K562 (cell line): ENCODE measurements around the gene ZFP42. TPM values are rescaled to one million over a fixed set of nuclear protein-coding genes. Genes with fewer than 3 reads are reported as not detected.

Experiments
- ATAC-seq: fragments of 200-7000 bp; cut with Tn5 transposase; 3 replicates; pipeline ENCODE4 v1.9.1; 2020; ENCODE audit warnings: moderate library complexity
- BruUV-seq: library from RNA; stranded (reverse); fragments of 400-500 nt; replicated peaks from 2 replicates; lab custom pipeline; 2021; lab: Mats Ljungman, UMichigan
- CTCF ChIA-PET: fragments of 300-600 bp; formaldehyde crosslinking; extraction: SDS; loops from one replicate; lab custom pipeline; 2021; ENCODE audit warnings: low intra/inter-chr PET ratio; lab: Yijun Ruan, JAX
- POLR2A ChIA-PET: fragments of 300-600, 350-650 bp; sonication (Branson Sonifier 250); formaldehyde crosslinking; extraction: SDS; loops from one replicate; lab custom pipeline; 2021; ENCODE audit warnings: antibody characterized with exemption, inconsistent platforms; lab: Yijun Ruan, JAX
- DNase-seq, 4 experiments: peaks; one replicate each; pipeline versions ENCODE4 v3.0.0 to v3.0.0-alpha.2; 2011 to 2018; ENCODE audit warnings: low spot score in 3 of 4, mixed read lengths in 3 of 4; ENCODE audit errors: extremely low read depth in 1 of 4
- FAIRE-seq: peaks from 2 replicates; lab custom pipeline; 2011; peaks lifted over from hg19 to GRCh38; lab: Jason Lieb, UNC
- H2AFZ ChIP-seq: 2 replicates; pipeline ENCODE4 v1.6.0; 2011; ENCODE audit warnings: low read depth, low read length, control low read depth, inconsistent platforms
- H3K27ac ChIP-seq: fragments of 200-600 bp; 3 replicates; pipeline ENCODE4 v1.8.0; 2011; ENCODE audit warnings: low read depth, mild to moderate bottlenecking, control low read depth, inconsistent platforms, low read length, moderate library complexity, mixed read lengths; ENCODE audit errors: extremely low read depth
- H3K27me3 ChIP-seq, 2 experiments: fragments of 300-600 bp in 1 of 2; 2 replicates in 1 of 2; 3 replicates in 1 of 2; pipeline versions ENCODE4 v1.6.0 to v1.8.0; 2011; ENCODE audit warnings: inconsistent platforms in 2 of 2, low read length in 2 of 2, mild to moderate bottlenecking in 1 of 2, mixed read lengths in 1 of 2, moderate library complexity in 1 of 2; ENCODE audit not compliant: control insufficient read depth in 2 of 2, insufficient read depth in 2 of 2
- H3K36me3 ChIP-seq: fragments of 300-600 bp; 3 replicates; pipeline ENCODE4 v1.8.0; 2011; ENCODE audit warnings: mild to moderate bottlenecking, low read length, inconsistent platforms; ENCODE audit not compliant: control insufficient read depth, insufficient read depth
- H3K4me1 ChIP-seq, 2 experiments: fragments of 200-600 bp in 1 of 2; replicated peaks in 1 of 2; 2 replicates in 1 of 2; 3 replicates in 1 of 2; pipeline versions ENCODE4 v1.5.1 to v1.8.0; 2011; ENCODE audit warnings: inconsistent platforms in 2 of 2, low read length in 2 of 2, mild to moderate bottlenecking in 1 of 2, mixed read lengths in 1 of 2, moderate library complexity in 1 of 2; ENCODE audit not compliant: control insufficient read depth in 2 of 2, insufficient read depth in 2 of 2
- H3K4me2 ChIP-seq: 2 replicates; pipeline ENCODE4 v1.6.1; 2011; ENCODE audit warnings: low read length, control low read depth, inconsistent platforms, mixed read lengths; ENCODE audit not compliant: insufficient read depth
- H3K4me3 ChIP-seq: fragments of 200-600 bp; sonication (generic), shearing (Covaris generic); 2 replicates; pipeline ENCODE4 v1.5.1; 2016; ENCODE audit warnings: control low read depth, inconsistent platforms
- H3K79me2 ChIP-seq: fragments of 200-600 bp; 3 replicates; pipeline ENCODE4 v1.8.0; 2011; ENCODE audit warnings: low read length, inconsistent platforms; ENCODE audit not compliant: control insufficient read depth, insufficient read depth
- H3K9ac ChIP-seq, 2 experiments: 2 replicates each; pipeline versions ENCODE4 v1.6.0 to v1.6.1; 2011; ENCODE audit warnings: low read depth in 2 of 2, low read length in 2 of 2, control low read depth in 1 of 2, inconsistent platforms in 1 of 2, mild to moderate bottlenecking in 1 of 2, mixed read lengths in 1 of 2; ENCODE audit not compliant: insufficient read depth in 1 of 2
- H3K9me1 ChIP-seq: one replicate; pipeline ENCODE4 v1.6.0; 2011; ENCODE audit warnings: inconsistent platforms, mild to moderate bottlenecking, low read length, moderate library complexity; ENCODE audit not compliant: control insufficient read depth, insufficient read depth
- H3K9me3 ChIP-seq: replicated peaks from 2 replicates; pipeline ENCODE4 v1.5.1; 2011; ENCODE audit warnings: low read depth, low read length, inconsistent platforms; ENCODE audit not compliant: control insufficient read depth, insufficient read depth
- H4K20me1 ChIP-seq: replicated peaks from 2 replicates; pipeline ENCODE4 v1.6.1; 2011; ENCODE audit warnings: low read length, inconsistent platforms, mixed read lengths; ENCODE audit not compliant: control insufficient read depth, insufficient read depth
- CEBPB ChIP-seq: fragments of 450-650 bp; IDR thresholded peaks from 2 replicates; pipeline ENCODE4 v1.6.1; 2016; ENCODE audit warnings: missing genetic modification characterization, missing compliant biosample characterization
- CREM ChIP-seq: IDR thresholded peaks from 2 replicates; pipeline ENCODE4 v1.6.1; 2014; ENCODE audit warnings: antibody characterized with exemption, low read depth
- FOXJ2 ChIP-seq: fragments of 200-800 bp; sonication (Bioruptor generic); IDR thresholded peaks from 2 replicates; pipeline ENCODE4 v1.6.1; 2016; ENCODE audit warnings: missing genetic modification characterization, missing compliant biosample characterization
- FOXK2 ChIP-seq, 2 experiments: fragments of 450-650 bp; IDR thresholded peaks in 1 of 2; conservative IDR thresholded peaks in 1 of 2; 2 replicates each; pipeline ENCODE4 v1.6.1; 2016; ENCODE audit warnings: low read depth in 2 of 2, mild to moderate bottlenecking in 1 of 2
- SAFB ChIP-seq: fragments of 200-400 bp; formaldehyde crosslinking; IDR thresholded peaks from 2 replicates; pipeline ENCODE4 v1.6.1; 2017; ENCODE audit warnings: low read depth, low read length, borderline replicate concordance
- YBX1 ChIP-seq: fragments of 450-650 bp; IDR thresholded peaks from 2 replicates; pipeline ENCODE4 v1.7.1; 2016; ENCODE audit warnings: mild to moderate bottlenecking
- ZNF133 ChIP-seq: fragments of 250-450 bp; sonication (Bioruptor Pico); IDR thresholded peaks from 2 replicates; pipeline ENCODE4 v1.4.0; 2020; ENCODE audit warnings: mild to moderate bottlenecking
- ZNF165 ChIP-seq: fragments of 250-450 bp; sonication (Bioruptor Pico); IDR thresholded peaks from 2 replicates; pipeline ENCODE4 v1.4.0; 2020; ENCODE audit warnings: borderline replicate concordance
- ZNF263 ChIP-seq: sonication (generic); formaldehyde crosslinking; IDR thresholded peaks from 2 replicates; pipeline ENCODE4 v1.8.0; 2022; ENCODE audit warnings: mild to moderate bottlenecking, missing genetic modification reagents, borderline replicate concordance
- ZNF717 ChIP-seq: fragments of 250-450 bp; sonication (Bioruptor Pico); IDR thresholded peaks from 2 replicates; pipeline ENCODE4 v1.5.0; 2021
- WGBS: fragments of 100-300 bp; shearing (Covaris generic); methylation state at CpG from one replicate; pipeline ENCODE4 v1.1.6; 2016; ENCODE audit warnings: low coverage, mixed read lengths; ENCODE audit not compliant: insufficient coverage; ENCODE audit errors: missing lambda C conversion rate; 5-methylcytosine and 5-hydroxymethylcytosine counted together
- in situ Hi-C: fragments of 300-500 bp; cut with MboI; formaldehyde crosslinking; loops from 4 replicates; pipeline ENCODE4 v1.15.0; 2018; ENCODE audit warnings: inconsistent platforms, mixed read lengths
- intact Hi-C: fragments of 100-400 bp; cut with micrococcal nuclease; formaldehyde crosslinking; loops from 2 replicates; pipeline ENCODE4 v1.14.2; 2022
- polyA plus RNA-seq, 8 experiments: library from polyadenylated mRNA; depleted of rRNA in 4 of 8; stranded (reverse) in 5 of 8; unstranded in 3 of 8; fragments of >200 nt; fragmentation: Nextera tagmentation in 2 of 8; fragmentation: Illumina TruSeq in 1 of 8; extraction: Ambion mirVana in 2 of 8; extraction: Trizol in 1 of 8; gene quantifications; 2 replicates each; pipeline versions ENCODE4 v1.2.1 to v1.2.3, GENCODE V29; 2011 to 2014; ENCODE audit warnings: inconsistent platforms in 1 of 8, missing spikeins in 1 of 8
- total RNA-seq, 7 experiments: library from RNA; depleted of rRNA in 6 of 7; stranded (reverse); fragments of >200 nt in 6 of 7; fragmentation: Illumina TruSeq in 2 of 7; extraction: Trizol in 2 of 7; gene quantifications; 2 replicates each; pipeline versions ENCODE4 v1.2.1 to v1.2.3, GENCODE V29; 2011 to 2021; ENCODE audit warnings: low replicate concordance in 1 of 7
- TF ChIP-seq, protein P1 (sequence below): fragments of 450-650 bp; IDR thresholded peaks from 2 replicates; pipeline ENCODE4 v1.6.1; 2014; ENCODE audit warnings: low read depth, mild to moderate bottlenecking, moderate library complexity, borderline replicate concordance
- TF ChIP-seq, protein P2 (sequence below): sonication (generic); formaldehyde crosslinking; IDR thresholded peaks from 2 replicates; pipeline ENCODE4 v1.8.0; 2022; ENCODE audit warnings: mild to moderate bottlenecking, missing genetic modification reagents

Gene ZFP42
- total and polyA plus RNA-seq, 9 of the 15 experiments (the other 6 are each of a cell fraction or from before 2014, with no cell fraction given) = 0.09 to 0.64 (median 0.20) TPM

- TF ChIP-seq ZNF165 (CRISPR knock-in tag) (no peak), SAFB (no peak), ZNF263 (CRISPR knock-in tag) (no peak), CREM (no peak), ZNF133 (CRISPR knock-in tag) (no peak), FOXK2 (conservative IDR thresholded peaks at IDR 0.05 in 1 of 2, IDR thresholded peaks at IDR 0.05 in 1 of 2; ENCODE audit: low read depth in 2 of 2) (no peak)
- TF ChIP-seq, all 486 proteins: peak for 0
- no peak for DNase-seq
- H3K4me1 ChIP-seq = no peaks in the 10 kb centered on the region
- no peak overlapping the region for H3K9ac ChIP-seq
- BruUV-seq = no TSS peak
- POLR2A ChIA-PET = no interaction called here
- H3K9me3 ChIP-seq = no peaks in the 10 kb centered on the region
- CTCF ChIA-PET = no interaction called here
- no peak overlapping the region for H2AFZ ChIP-seq
- no peaks in the 10 kb centered on the region for H4K20me1 ChIP-seq
- H3K4me2 ChIP-seq = no peak overlapping the region
- H3K4me3 ChIP-seq = no peak overlapping the region
- FAIRE-seq = no peak
- WGBS = under 1% methylated on average over 18 of the region's 18 CpGs
- ATAC-seq = no peak
- H3K27ac ChIP-seq = no peak overlapping the region
- in situ Hi-C loops (no loop called here), intact Hi-C loops (no loop called here)
- no peaks in the 10 kb centered on the region for H3K36me3 ChIP-seq
- no peaks in the 10 kb centered on the region for H3K79me2 ChIP-seq
- H3K9me1 ChIP-seq = no peaks in the 10 kb centered on the region
- peaks cover 0 to 12% of the 10 kb centered on the region in 2 experiments; a peak in 4 of 5 replicates for H3K27me3 ChIP-seq
Observed at GRCh38 chr4:188031751-188032150, 36.2 kb downstream of the ZFP42 start.

DNA sequence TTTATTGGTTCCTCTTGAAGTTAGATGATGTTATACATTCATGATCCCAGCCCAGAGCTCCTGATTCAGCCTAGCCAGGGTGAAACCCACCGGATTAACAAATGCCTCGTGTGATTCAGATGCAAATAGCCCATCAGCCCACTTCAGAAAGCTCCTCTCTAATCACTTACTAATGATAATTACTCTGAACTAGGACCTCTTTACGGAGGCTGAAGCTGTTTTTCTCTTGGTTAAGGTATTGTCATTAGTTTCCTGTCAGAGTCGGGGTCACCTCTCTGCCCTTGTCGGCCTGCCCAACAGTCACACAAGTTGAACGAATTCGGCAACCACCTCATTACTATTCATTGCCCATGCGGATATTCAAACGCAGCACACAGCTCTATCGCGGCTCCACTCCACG, 36.6 kb downstream of the ZFP42 start:
- Histone ChIP-seq H3K9me1 (no peaks in the 10 kb centered on the region), H3K9me3 (no peaks in the 10 kb centered on the region), H3K9ac (no peak overlapping the region), H3K4me3 (no peak overlapping the region), H3K27me3 (peaks cover 0 to 12% of the 10 kb centered on the region in 2 experiments; a peak in 4 of 5 replicates), H3K36me3 (no peaks in the 10 kb centered on the region), H3K27ac (no peak overlapping the region), H4K20me1 (no peaks in the 10 kb centered on the region), H3K79me2 (no peaks in the 10 kb centered on the region), H3K4me2 (no peak overlapping the region), H2AFZ (no peak overlapping the region), H3K4me1 (no peaks in the 10 kb centered on the region)
- DNase-seq = no peak
- BruUV-seq = no TSS peak
- FAIRE-seq = no peak
- CTCF ChIA-PET = no interaction called here
- no peak for TF ChIP-seq ZNF717 (CRISPR knock-in tag)
- no peak for TF ChIP-seq YBX1
- no peak for TF ChIP-seq CEBPB
- TF ChIP-seq, protein P1, sequence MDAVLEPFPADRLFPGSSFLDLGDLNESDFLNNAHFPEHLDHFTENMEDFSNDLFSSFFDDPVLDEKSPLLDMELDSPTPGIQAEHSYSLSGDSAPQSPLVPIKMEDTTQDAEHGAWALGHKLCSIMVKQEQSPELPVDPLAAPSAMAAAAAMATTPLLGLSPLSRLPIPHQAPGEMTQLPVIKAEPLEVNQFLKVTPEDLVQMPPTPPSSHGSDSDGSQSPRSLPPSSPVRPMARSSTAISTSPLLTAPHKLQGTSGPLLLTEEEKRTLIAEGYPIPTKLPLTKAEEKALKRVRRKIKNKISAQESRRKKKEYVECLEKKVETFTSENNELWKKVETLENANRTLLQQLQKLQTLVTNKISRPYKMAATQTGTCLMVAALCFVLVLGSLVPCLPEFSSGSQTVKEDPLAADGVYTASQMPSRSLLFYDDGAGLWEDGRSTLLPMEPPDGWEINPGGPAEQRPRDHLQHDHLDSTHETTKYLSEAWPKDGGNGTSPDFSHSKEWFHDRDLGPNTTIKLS = no peak
- TF ChIP-seq, protein P2, sequence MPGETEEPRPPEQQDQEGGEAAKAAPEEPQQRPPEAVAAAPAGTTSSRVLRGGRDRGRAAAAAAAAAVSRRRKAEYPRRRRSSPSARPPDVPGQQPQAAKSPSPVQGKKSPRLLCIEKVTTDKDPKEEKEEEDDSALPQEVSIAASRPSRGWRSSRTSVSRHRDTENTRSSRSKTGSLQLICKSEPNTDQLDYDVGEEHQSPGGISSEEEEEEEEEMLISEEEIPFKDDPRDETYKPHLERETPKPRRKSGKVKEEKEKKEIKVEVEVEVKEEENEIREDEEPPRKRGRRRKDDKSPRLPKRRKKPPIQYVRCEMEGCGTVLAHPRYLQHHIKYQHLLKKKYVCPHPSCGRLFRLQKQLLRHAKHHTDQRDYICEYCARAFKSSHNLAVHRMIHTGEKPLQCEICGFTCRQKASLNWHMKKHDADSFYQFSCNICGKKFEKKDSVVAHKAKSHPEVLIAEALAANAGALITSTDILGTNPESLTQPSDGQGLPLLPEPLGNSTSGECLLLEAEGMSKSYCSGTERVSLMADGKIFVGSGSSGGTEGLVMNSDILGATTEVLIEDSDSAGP (CRISPR knock-in tag) = no peak
- no peak for TF ChIP-seq FOXJ2 (tag)
- in situ Hi-C loops = no loop called here
- POLR2A ChIA-PET = no interaction called here
- WGBS = under 1% methylated on average over 12 of the region's 12 CpGs
- ATAC-seq = no peak
- intact Hi-C loops = no loop called here
